Measurements from ENCODE around the gene VOPP1.

DNA sequence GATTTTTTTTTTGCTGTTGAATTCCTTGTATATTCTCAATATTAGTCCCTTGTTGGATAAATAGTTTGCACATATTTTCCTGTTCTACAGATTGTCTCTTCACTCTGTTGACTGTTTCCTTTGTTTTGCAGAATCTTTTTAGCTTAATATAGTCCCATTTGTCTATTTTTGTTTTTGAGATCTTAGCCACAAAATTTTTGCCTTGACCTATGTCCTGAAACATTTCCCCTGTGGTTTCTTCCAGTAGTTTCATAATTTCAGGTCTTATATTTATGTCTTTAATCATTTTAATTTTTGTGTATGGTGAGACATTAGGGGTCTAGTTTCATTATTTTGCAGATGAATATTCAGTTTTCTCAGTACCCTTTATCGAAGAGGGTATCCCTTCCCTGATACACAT lies 114.5 kb downstream of the VOPP1 start:
- TF ChIP-seq, protein P1, sequence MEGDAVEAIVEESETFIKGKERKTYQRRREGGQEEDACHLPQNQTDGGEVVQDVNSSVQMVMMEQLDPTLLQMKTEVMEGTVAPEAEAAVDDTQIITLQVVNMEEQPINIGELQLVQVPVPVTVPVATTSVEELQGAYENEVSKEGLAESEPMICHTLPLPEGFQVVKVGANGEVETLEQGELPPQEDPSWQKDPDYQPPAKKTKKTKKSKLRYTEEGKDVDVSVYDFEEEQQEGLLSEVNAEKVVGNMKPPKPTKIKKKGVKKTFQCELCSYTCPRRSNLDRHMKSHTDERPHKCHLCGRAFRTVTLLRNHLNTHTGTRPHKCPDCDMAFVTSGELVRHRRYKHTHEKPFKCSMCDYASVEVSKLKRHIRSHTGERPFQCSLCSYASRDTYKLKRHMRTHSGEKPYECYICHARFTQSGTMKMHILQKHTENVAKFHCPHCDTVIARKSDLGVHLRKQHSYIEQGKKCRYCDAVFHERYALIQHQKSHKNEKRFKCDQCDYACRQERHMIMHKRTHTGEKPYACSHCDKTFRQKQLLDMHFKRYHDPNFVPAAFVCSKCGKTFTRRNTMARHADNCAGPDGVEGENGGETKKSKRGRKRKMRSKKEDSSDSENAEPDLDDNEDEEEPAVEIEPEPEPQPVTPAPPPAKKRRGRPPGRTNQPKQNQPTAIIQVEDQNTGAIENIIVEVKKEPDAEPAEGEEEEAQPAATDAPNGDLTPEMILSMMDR (IDR thresholded peaks at IDR 0.05; ENCODE audit: extremely low read depth in 1 of 2, insufficient read depth in 1 of 2, low read depth in 1 of 2, low read length in 2 of 2) = no peak
- TF ChIP-seq POLR2A (IDR thresholded peaks at IDR 0.05; ENCODE audit: low read depth, low read length) (no peak), EZH2 (IDR thresholded peaks at IDR 0.05; ENCODE audit: borderline replicate concordance, low read depth, low read length, severe bottlenecking) (no peak), POLR2AphosphoS5 (IDR thresholded peaks at IDR 0.05; ENCODE audit: insufficient read depth, low read depth, low read length) (no peak), FOS (IDR thresholded peaks at IDR 0.05; ENCODE audit: borderline replicate concordance, insufficient read depth, low read length) (no peak)
- TF ChIP-seq, protein P2, sequence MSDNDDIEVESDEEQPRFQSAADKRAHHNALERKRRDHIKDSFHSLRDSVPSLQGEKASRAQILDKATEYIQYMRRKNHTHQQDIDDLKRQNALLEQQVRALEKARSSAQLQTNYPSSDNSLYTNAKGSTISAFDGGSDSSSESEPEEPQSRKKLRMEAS (IDR thresholded peaks at IDR 0.05; ENCODE audit: insufficient read depth, insufficient read length) = no peak
